A549 treated with CpdA at 1 μM for 4 hours (cell line): ENCODE data around the gene NHERF1. TPM values are rescaled to one million over a fixed set of nuclear protein-coding genes. Genes with fewer than 3 reads are reported as not detected.

Experiments
- total RNA-seq: library from RNA; stranded (reverse); fragments of 200-300 nt; extraction: Qiagen RNA extraction; gene quantifications from 5 replicates; pipeline ENCODE4 v1.2.3, GENCODE V29; 2022; ENCODE audit warnings: low read depth

The NHERF1 gene
- 31.8 to 50.4 TPM (median 46.4 TPM) in 5 replicates for total RNA-seq

DNA sequence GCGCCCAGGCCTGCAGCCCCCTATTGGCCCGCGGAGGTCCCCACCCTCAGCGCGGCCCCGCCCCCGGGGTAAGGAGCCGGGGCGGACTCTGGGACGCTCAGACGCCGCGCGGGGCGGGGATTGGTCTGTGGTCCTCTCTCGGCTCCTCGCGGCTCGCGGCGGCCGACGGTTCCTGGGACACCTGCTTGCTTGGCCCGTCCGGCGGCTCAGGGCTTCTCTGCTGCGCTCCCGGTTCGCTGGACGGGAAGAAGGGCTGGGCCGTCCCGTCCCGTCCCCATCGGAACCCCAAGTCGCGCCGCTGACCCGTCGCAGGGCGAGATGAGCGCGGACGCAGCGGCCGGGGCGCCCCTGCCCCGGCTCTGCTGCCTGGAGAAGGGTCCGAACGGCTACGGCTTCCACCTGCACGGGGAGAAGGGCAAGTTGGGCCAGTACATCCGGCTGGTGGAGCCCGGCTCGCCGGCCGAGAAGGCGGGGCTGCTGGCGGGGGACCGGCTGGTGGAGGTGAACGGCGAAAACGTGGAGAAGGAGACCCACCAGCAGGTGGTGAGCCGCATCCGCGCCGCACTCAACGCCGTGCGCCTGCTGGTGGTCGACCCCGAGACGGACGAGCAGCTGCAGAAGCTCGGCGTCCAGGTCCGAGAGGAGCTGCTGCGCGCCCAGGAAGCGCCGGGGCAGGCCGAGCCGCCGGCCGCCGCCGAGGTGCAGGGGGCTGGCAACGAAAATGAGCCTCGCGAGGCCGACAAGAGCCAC, at the start of gene NHERF1:
Gene NHERF1, plus strand, starts transcription at position 100 of the 750 bp plus-strand sequence. Its CDS starts 219 bp downstream, at position 319.

DNA sequence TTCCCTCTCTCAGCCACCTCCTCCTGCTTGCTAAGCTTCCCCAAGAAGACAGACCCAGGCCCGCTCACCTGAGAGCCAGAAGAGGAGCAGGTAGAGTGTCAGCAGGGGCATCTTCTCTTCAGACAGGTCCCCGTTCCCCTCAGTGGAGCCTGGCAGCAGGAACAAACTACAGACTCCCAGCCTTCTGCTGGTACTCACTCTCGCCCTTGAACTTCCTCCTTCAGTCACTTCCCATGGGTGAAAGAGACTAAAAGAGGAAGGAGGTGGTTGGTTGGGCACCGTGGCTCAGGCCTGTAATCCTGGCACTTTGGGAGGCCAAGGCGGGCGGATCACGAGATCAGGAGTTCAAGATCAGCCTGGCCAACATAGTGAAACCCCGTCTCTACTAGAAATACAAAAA, 35.7 kb upstream of the NHERF1 start, which contains the start of gene CD300LF:
Gene CD300LF, minus strand, starts transcription at position 168 of the 400 bp plus-strand sequence. Its CDS starts 57 bp downstream, at position 111.

DNA sequence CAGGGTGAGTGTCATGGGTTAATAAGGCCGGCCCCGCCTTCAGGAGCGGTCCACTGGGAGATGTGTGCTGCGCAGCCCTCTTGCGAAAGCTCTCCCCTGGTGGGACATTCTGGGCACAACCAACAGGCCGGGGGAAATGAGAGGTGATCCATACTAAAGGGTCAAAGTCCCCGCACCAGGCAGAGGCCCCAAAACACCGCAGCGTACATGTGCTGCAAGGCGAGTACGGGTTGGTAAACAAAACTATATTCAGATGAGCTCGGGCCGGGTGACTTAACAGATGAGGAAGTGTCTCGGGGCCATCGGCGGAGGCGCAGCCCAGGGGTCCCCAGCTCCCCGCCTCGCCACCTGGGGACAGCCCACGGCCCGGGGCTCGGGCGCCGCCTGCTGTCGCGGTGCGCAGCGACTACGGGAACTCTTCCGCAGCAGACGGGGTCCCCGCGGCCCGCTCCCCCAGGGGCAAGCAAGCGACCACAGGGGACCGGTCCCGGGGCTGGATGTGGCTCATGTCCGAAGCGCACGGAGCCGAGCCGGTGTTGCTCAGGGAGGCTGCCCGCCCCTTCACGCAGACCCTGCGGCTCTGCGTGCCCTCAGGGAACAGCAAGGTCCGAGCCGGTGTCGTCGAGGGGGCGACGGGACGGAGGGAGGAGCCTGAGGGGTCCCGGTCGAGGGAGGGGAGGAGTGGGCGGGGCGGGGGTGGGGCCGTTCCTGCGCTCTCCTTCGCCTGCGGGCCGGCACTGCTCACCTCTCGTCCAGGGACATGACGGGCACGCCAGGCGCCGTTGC, 11.7 kb upstream of the NHERF1 start, which contains the start of gene RAB37:
Gene RAB37, plus strand, starts transcription at position 744 of the 786 bp plus-strand sequence. Its CDS starts 17 bp downstream, at position 761.

DNA sequence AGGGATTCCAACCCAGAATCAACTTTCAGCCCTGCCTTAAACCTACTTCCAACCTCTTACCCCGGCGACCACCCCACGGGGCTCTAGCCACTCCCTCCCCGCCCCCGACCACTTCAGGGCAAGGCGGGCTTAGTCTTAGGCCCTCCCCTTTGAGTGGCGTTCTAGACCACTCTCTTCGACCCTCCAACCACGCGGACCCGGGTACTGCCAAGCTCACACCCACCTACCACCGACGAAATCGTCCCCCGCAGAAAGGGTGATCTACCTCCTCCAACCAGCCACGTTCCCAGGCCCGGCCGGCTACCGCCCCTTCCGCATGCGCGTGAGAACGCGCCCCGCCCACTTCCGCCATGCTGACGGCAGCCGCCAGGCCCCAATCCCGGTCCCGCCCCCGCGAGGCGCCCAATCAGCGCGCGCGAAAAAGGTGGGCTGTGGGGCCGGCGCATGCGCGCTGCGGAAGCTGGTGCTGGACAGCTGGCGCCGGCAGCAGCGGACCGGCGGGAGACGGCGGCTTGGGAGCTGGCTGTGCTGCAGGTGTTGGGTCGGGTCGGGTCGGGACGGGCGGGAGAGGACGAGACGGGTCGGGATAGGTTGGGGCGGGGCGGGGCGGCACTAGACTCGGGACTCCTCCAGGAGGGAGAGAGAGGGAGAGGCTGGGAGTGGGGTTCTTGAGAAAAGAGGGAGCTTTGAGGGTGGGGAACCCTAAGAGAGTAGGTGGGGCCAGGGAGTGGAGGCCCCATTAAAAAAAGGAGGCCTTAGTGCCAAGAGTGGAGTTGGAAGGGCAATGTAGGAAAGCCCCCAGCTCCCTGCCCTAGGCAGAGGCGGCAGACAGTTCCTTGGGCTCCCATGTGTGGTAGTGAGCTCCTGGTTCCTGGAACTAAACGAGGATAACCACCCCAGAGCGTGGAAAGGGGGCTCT, 27.9 kb downstream of the NHERF1 start, which contains the start of gene NAT9:
Gene NAT9, minus strand, starts transcription at position 302 of the 919 bp plus-strand sequence. CDS start 647 bp downstream, outside the sequence.

Other genes with a start within 250 kb of the NHERF1 start
- 0.06 to 0.22 TPM (median 0.09 TPM) in 3 of 5 replicates, not detected in the others for gene CD300LB, start 217.2 kb upstream of the NHERF1 start, total RNA-seq
- 0.09 to 0.49 TPM (median 0.27 TPM) in 4 of 5 replicates, not detected in the other for gene CD300C, start 202.5 kb upstream of the NHERF1 start, total RNA-seq
- 0.45 to 0.78 TPM (median 0.63 TPM) in 4 of 5 replicates, not detected in the other for gene CD300H, start 181.1 kb upstream of the NHERF1 start, total RNA-seq
- not detected in 5 replicates for gene CD300LD, start 156.3 kb upstream of the NHERF1 start, total RNA-seq
- gene CD300E, start 124.9 kb upstream of the NHERF1 start, total RNA-seq = not detected in 5 replicates
- not detected in 5 replicates for gene CD300LF, start 35.7 kb upstream of the NHERF1 start, total RNA-seq
- gene RAB37, start 11.4 kb upstream of the NHERF1 start, total RNA-seq = 1.0 to 1.6 TPM (median 1.1 TPM) in 5 replicates
- gene NAT9, start 27.7 kb downstream of the NHERF1 start, total RNA-seq = 50.8 to 65.8 TPM (median 54.7 TPM) in 5 replicates
- 0.22 to 0.71 TPM (median 0.25 TPM) in 5 replicates for gene GRIN2C, start 111.3 kb downstream of the NHERF1 start, total RNA-seq
- 47.7 to 70.8 TPM (median 64.3 TPM) in 5 replicates for gene FDXR, start 124.4 kb downstream of the NHERF1 start, total RNA-seq
- not detected in 5 replicates for gene FADS6, start 145.0 kb downstream of the NHERF1 start, total RNA-seq
- 0.02 to 0.12 TPM (median 0.08 TPM) in 4 of 5 replicates, not detected in the other for gene USH1G, start 174.6 kb downstream of the NHERF1 start, total RNA-seq
- 0.06 to 0.17 TPM (median 0.08 TPM) in 4 of 5 replicates, not detected in the other for gene OTOP2, start 175.6 kb downstream of the NHERF1 start, total RNA-seq
- not detected in 5 replicates for gene OTOP3, start 187.3 kb downstream of the NHERF1 start, total RNA-seq
- 6.6 to 8.5 TPM (median 7.2 TPM) in 5 replicates for gene HID1, start 224.1 kb downstream of the NHERF1 start, total RNA-seq
- 33.1 to 46.8 TPM (median 45.6 TPM) in 5 replicates for gene CDR2L, start 239.0 kb downstream of the NHERF1 start, total RNA-seq